HL-60 (cell line): Measurements from ENCODE around the gene LY9.

Experiments
- DNase-seq, 2 experiments: peaks; one replicate each; pipeline ENCODE4 v3.0.0-alpha.2; 2010 to 2020; ENCODE audit warnings: low read depth in 1 of 2, low spot score in 1 of 2
- H3K27ac ChIP-seq: fragments of 250-450 bp; sonication (Bioruptor Pico); replicated peaks from 2 replicates; pipeline ENCODE4 v1.5.1; 2020; ENCODE audit warnings: mild to moderate bottlenecking, moderate library complexity
- H3K27me3 ChIP-seq: fragments of 250-450 bp; sonication (Bioruptor Pico); 2 replicates; pipeline ENCODE4 v1.5.1; 2021; ENCODE audit warnings: mild to moderate bottlenecking, moderate library complexity; ENCODE audit not compliant: insufficient read depth, poor library complexity, severe bottlenecking
- H3K4me3 ChIP-seq: replicated peaks from 2 replicates; pipeline ENCODE4 v1.5.1; 2011; ENCODE audit warnings: mild to moderate bottlenecking, control low read depth, low read length; ENCODE audit not compliant: insufficient read depth
- CTCF ChIP-seq: IDR thresholded peaks from one replicate; pipeline ENCODE4 v1.5.1; 2011; ENCODE audit warnings: low read length, control low read depth, inconsistent platforms; ENCODE audit not compliant: insufficient read depth
- GABPA ChIP-seq: IDR thresholded peaks from 2 replicates; pipeline ENCODE4 v1.6.1; 2012; ENCODE audit warnings: low read depth
- POLR2AphosphoS5 ChIP-seq: IDR thresholded peaks from 2 replicates; pipeline ENCODE4 v1.6.1; 2012; ENCODE audit warnings: low read depth
- REST ChIP-seq: IDR thresholded peaks from 2 replicates; pipeline ENCODE4 v1.6.1; 2012; ENCODE audit warnings: low read depth; ENCODE audit not compliant: insufficient replicate concordance
- SPI1 ChIP-seq: IDR thresholded peaks from 2 replicates; pipeline ENCODE4 v1.6.1; 2012; ENCODE audit warnings: low read depth, mild to moderate bottlenecking, borderline replicate concordance

LY9 gene

DNA sequence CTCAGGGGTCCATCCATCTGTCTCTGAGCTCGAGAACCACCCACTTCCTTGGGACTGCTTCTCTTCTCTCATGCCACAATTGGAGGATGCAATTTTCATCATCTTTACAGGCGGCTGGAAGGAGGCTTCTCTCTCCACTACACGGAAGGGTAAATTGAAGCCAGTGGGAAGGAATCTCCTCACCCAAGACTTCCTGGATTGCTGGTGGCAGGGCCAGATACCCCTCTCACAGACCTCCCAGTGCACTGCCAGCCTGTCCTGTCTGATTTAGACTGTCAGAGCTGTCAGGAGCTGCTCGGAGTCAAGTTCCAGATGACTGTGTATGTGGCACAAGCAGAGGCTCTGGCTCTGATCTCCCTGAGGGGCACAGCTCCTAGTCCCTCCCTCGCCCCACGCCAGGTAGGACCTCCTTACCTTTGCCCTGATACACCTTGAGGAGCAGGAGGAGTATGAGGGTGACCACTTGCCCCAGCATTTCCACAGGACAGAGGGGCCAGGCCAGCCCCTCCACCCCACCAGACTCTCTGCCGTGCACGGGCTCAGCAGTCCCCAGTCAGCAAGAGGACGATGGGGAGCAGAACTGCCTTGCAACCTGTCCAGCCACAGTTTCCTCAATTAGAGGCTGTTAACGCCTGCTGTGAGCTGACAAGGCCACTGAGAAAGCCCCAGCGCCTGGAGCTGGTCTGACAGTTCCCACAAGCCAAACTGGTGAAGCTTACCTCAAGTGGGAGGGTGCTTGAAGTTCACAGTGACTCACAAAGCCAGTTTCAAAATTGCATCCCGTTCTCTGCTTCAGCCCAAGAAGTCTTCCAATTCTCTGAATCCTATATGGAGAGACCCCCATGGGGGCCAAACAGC lies 66.5 kb downstream of the LY9 start, which contains the start of gene CD244:
CD244 (minus strand) TSS at position 685 of the 858 bp plus-strand sequence; CDS start at position 475, 210 bp downstream.
- peak; percentile 83 to 98 for DNase-seq
- H3K27me3 ChIP-seq = no peaks in the 10 kb centered on the region
- peak within 1 kb of the TSS; percentile 64 for H3K4me3 ChIP-seq
- H3K27ac ChIP-seq = peak within 1 kb of the TSS; percentile 93
- no peak for TF ChIP-seq GABPA
- TF ChIP-seq CTCF = no peak
- TF ChIP-seq REST = no peak
- TF ChIP-seq POLR2AphosphoS5 = peak; percentile 88
- peak; percentile 48; the same call in 1 of the 2 replicates for TF ChIP-seq SPI1

DNA sequence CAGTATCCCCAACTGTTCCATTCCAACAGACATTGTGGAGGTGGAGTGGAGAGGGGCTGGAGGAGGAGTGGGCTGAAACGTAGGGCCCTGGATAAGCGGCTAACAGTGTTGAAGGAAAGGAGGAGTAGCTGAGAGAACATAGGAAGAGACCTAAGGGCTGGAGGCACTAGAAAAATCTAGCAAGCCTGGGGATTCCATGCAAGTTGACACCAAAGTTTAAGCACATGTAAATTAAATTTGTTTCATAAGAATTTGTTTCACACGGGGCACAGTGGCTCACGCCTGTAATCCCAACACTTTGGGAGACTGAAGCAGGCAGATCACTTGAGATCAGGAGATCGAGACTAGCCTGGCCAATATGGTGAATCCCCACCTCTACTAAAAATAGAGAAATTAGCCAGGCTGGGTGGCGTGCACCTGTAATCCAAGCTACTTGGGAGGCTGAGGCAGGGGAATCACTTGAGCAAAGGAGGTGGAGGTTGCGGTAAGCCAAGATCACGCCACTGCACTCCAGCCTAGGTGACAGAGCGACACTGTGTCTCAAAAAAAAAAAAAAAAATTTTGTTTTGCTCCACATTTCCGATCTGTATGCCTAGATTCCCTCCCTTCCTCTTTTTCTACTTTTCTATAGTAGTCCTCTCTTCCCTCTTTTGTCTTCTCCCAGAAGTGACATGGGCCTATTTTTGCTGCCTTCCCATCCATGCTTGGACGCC lies 67.2 kb downstream of the LY9 start:
- H3K4me3 ChIP-seq = peak overlapping the region; percentile 10; the same call in 1 of the 2 replicates
- DNase-seq = peak in 1 of 2 experiments; percentile 75
- H3K27ac ChIP-seq = peak overlapping the region; percentile 93
- no peaks in the 10 kb centered on the region for H3K27me3 ChIP-seq
- peak; percentile 92 for TF ChIP-seq SPI1
- no peak for TF ChIP-seq GABPA

GRCh38 chr1:160863774-160864131 lies 67.8 kb downstream of the LY9 start:
- peak overlapping the region; percentile 93 for H3K27ac ChIP-seq
- H3K27me3 ChIP-seq = no peaks in the 10 kb centered on the region
- H3K4me3 ChIP-seq = no peak overlapping the region
- TF ChIP-seq REST (no peak), GABPA (no peak), CTCF (no peak), SPI1 (no peak), POLR2AphosphoS5 (no peak)
- peak in 1 of 2 experiments; percentile 53 for DNase-seq

GRCh38 chr1:160864173-160864572 lies 68.2 kb downstream of the LY9 start:
- H3K27me3 ChIP-seq = no peaks in the 10 kb centered on the region
- H3K4me3 ChIP-seq = no peak overlapping the region
- no peak for DNase-seq
- peak overlapping the region; percentile 93 for H3K27ac ChIP-seq
- TF ChIP-seq GABPA (no peak), POLR2AphosphoS5 (no peak), CTCF (no peak), SPI1 (no peak), REST (no peak)
